ENCODE data around the gene PIP5K1C. TPM values are rescaled to one million over a fixed set of nuclear protein-coding genes. Genes with fewer than 3 reads are reported as not detected.

Gene PIP5K1C
- total and polyA plus RNA-seq, 9 of the 15 experiments (the other 6 are each of a cell fraction or from before 2014, with no cell fraction given), result 0.38 to 22.1 (median 4.1) TPM

GRCh38 chr19:3691372-3691716 lies 8.9 kb downstream of the PIP5K1C start:
- peaks cover 0 to 67% of the 10 kb centered on the region in 2 experiments; a peak in 3 of 5 replicates for H3K4me1 ChIP-seq (replicated peaks in 1 of 2; ENCODE audit: control insufficient read depth in 2 of 2, insufficient read depth in 2 of 2, low read length in 2 of 2)
- no TSS peak for BruUV-seq (replicated peaks)
- in situ Hi-C loops (cut with MboI), result no loop called here
- no peak overlapping the region for H3K27ac ChIP-seq (ENCODE audit: extremely low read depth, low read depth, low read length)
- H3K4me2 ChIP-seq (ENCODE audit: insufficient read depth, low read length), result no peak overlapping the region
- H3K9ac ChIP-seq (ENCODE audit: insufficient read depth in 1 of 2, low read depth in 2 of 2, low read length in 2 of 2), result no peak overlapping the region
- no peak for FAIRE-seq
- H2AFZ ChIP-seq (ENCODE audit: low read depth, low read length), result no peak overlapping the region
- no peak overlapping the region for H3K4me3 ChIP-seq
- ChIA-PET CTCF (ENCODE audit: low intra/inter-chr PET ratio) (no interaction called here), POLR2A (no interaction called here)
- no peaks in the 10 kb centered on the region for H3K9me3 ChIP-seq (replicated peaks; ENCODE audit: control insufficient read depth, insufficient read depth, low read depth, low read length)
- H3K27me3 ChIP-seq (ENCODE audit: control insufficient read depth in 2 of 2, insufficient read depth in 2 of 2, low read length in 2 of 2), result no peaks in the 10 kb centered on the region
- 75% methylated on average over 14 of the region's 16 CpGs for WGBS (ENCODE audit: insufficient coverage, low coverage, missing lambda C conversion rate)
- H3K36me3 ChIP-seq (ENCODE audit: control insufficient read depth, insufficient read depth, low read length), result peaks cover 13% of the 10 kb centered on the region; the same call in 1 of the 3 replicates
- H4K20me1 ChIP-seq (replicated peaks; ENCODE audit: control insufficient read depth, insufficient read depth, low read length), result peaks cover 4% of the 10 kb centered on the region
- no peaks in the 10 kb centered on the region for H3K9me1 ChIP-seq (ENCODE audit: control insufficient read depth, insufficient read depth, low read length)
- H3K79me2 ChIP-seq (ENCODE audit: control insufficient read depth, insufficient read depth, low read length), result peaks cover 74% of the 10 kb centered on the region
- no peak for TF ChIP-seq RFX1 (IDR thresholded peaks at IDR 0.05)
- no peak for TF ChIP-seq ATF6 (CRISPR knock-in tag; IDR thresholded peaks at IDR 0.05)
- TF ChIP-seq RAD51 (IDR thresholded peaks at IDR 0.05; ENCODE audit: borderline replicate concordance, low read depth), result no peak
- peak; percentile 65; the same call in 1 of the 2 replicates for TF ChIP-seq ZBTB33 (CRISPR knock-in tag; IDR thresholded peaks at IDR 0.05)
- peak; percentile 13 for TF ChIP-seq RBBP5 (IDR thresholded peaks at IDR 0.05; ENCODE audit: borderline replicate concordance, insufficient read depth, low read length, poor library complexity, severe bottlenecking)
- intact Hi-C loops (cut with micrococcal nuclease), result no loop called here
- no peak for ATAC-seq
- DNase-seq (ENCODE audit: extremely low read depth in 1 of 4, low spot score in 3 of 4), result no peak
